WTC11 (cell line): ENCODE measurements around the gene ASB8. TPM values are rescaled to one million over a fixed set of nuclear protein-coding genes. Genes with fewer than 3 reads are reported as not detected.

Source experiments
- ATAC-seq: fragments of 200-7000 bp; cut with Tn5 transposase; 2 replicates; pipeline ENCODE4 v1.10.0; 2021; ENCODE audit warnings: mild to moderate bottlenecking, moderate library complexity
- CTCF ChIA-PET: fragments of 300-600 bp; sonication (Branson Sonifier 250); formaldehyde crosslinking; loops from one replicate; lab custom pipeline; 2021; ENCODE audit warnings: antibody characterized with exemption; lab: Charles Lee
- POLR2A ChIA-PET: fragments of 350-600 bp; sonication (Branson Sonifier 250); formaldehyde crosslinking; loops from one replicate; lab custom pipeline; 2021; ENCODE audit warnings: antibody characterized with exemption; lab: Charles Lee
- DNase-seq: peaks from one replicate; pipeline ENCODE4 v3.0.0; 2021; ENCODE audit warnings: low spot score
- H3K27ac Mint-ChIP-seq: 2 replicates; pipeline ENCODE4 v1.8.0; 2021; ENCODE audit warnings: mixed read lengths
- H3K27me3 Mint-ChIP-seq: 2 replicates; pipeline ENCODE4 v1.8.0; 2021; ENCODE audit warnings: low read depth, mild to moderate bottlenecking, moderate library complexity, mixed read lengths
- H3K36me3 Mint-ChIP-seq: 2 replicates; pipeline ENCODE4 v1.8.0; 2021; ENCODE audit warnings: mixed read lengths
- H3K4me1 Mint-ChIP-seq: 2 replicates; pipeline ENCODE4 v1.8.0; 2022; ENCODE audit warnings: mixed read lengths
- H3K4me3 Mint-ChIP-seq: 2 replicates; pipeline ENCODE4 v1.8.0; 2021; ENCODE audit warnings: mild to moderate bottlenecking, moderate library complexity, mixed read lengths
- H3K9me3 Mint-ChIP-seq: 2 replicates; pipeline ENCODE4 v1.8.0; 2021; ENCODE audit warnings: mixed read lengths
- AR ChIP-seq: fragments of 250-450 bp; sonication (Bioruptor Pico); IDR thresholded peaks from 2 replicates; pipeline ENCODE4 v1.9.0; 2021; ENCODE audit warnings: mild to moderate bottlenecking
- CBFB ChIP-seq: sonication (generic); formaldehyde crosslinking; IDR thresholded peaks from 2 replicates; pipeline ENCODE4 v1.8.1; 2022; ENCODE audit warnings: mild to moderate bottlenecking, low read depth, missing genetic modification reagents
- MAX ChIP-seq: sonication (generic); formaldehyde crosslinking; IDR thresholded peaks from 2 replicates; pipeline ENCODE4 v1.8.0; 2022; ENCODE audit warnings: mild to moderate bottlenecking, missing genetic modification reagents
- OVOL2 ChIP-seq: fragments of 250-450 bp; sonication (Bioruptor Pico); IDR thresholded peaks from 2 replicates; pipeline ENCODE4 v1.9.0; 2021; ENCODE audit warnings: mild to moderate bottlenecking, borderline replicate concordance
- TEAD4 ChIP-seq: sonication (generic); formaldehyde crosslinking; IDR thresholded peaks from 2 replicates; pipeline ENCODE4 v1.8.0; 2022; ENCODE audit warnings: mild to moderate bottlenecking, missing genetic modification reagents
- microRNA-seq: library from miRNA; unstranded; fragments of <30 nt; microRNA quantifications from one replicate; pipeline ENCODE4 v1.2.0, GENCODE V29; 2022; ENCODE audit warnings: borderline number of aligned reads
- total RNA-seq: library from RNA; stranded (reverse); gene quantifications from 3 replicates; pipeline ENCODE4 v1.2.3, GENCODE V29; 2021

The ASB8 gene
- total RNA-seq, 1 experiment from 2014 or later: 7.4 TPM

DNA sequence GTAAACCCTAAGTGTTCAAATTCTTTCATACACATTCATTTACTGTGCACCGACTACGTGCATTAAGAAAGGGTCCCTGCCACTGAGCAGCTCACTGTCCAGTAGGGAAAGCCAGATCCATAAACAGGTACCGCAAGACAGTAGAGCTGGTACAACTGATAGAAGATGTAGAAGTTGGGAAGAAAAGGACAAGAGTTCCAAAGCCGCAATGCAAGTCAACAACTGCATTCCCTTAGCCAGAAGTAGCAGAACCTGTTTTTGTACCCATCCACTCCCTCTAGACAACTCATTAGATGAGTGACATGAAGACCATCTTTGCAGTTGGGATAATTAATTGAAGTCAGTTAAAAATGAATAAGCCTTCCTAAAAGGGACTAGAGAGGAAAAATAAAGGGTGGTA, 52.8 kb downstream of the ASB8 start:
- Mint-ChIP-seq H3K27ac (no peak overlapping the region), H3K36me3 (no peaks in the 10 kb centered on the region), H3K4me1 (peaks cover 16% of the 10 kb centered on the region)
- ATAC-seq: no peak
- POLR2A ChIA-PET: interaction anchor here (3.2 kb wide), 1 partner anchor 15 kb away, joined by 16 read pairs; the partner anchor contains the start of gene PFKM
- TF ChIP-seq TEAD4 (no peak), AR (CRISPR knock-in tag) (no peak), CBFB (CRISPR knock-in tag) (no peak), MAX (CRISPR knock-in tag) (no peak), OVOL2 (CRISPR knock-in tag) (no peak)
- TF ChIP-seq, all 79 proteins: peak for 0
- Mint-ChIP-seq H3K27me3 (peaks cover 14% of the 10 kb centered on the region), H3K4me3 (peak overlapping the region; percentile 93), H3K9me3 (no peaks in the 10 kb centered on the region)
- CTCF ChIA-PET: interaction anchor here (1.4 to 1.9 kb wide), 2 partner anchors 39 to 200 kb away, joined by 4 to 7 read pairs; partner anchors contain the start of gene VDR
- DNase-seq: no peak

Small RNA genes lying within 50 kb of the gene (microRNA-seq; reads per million reads assigned to microRNA genes)
- 5.2 reads per million, percentile 14 among the genes with 10 or more reads in this experiment for gene MIR6505

Other genes starting within 250 kb of the ASB8 start
- 48.3 to 50.8 TPM (median 49.1 TPM) in 3 replicates for gene TMEM106C, start 193.9 kb downstream of the ASB8 start, total RNA-seq
- gene COL2A1, start 153.0 kb downstream of the ASB8 start, total RNA-seq: 18.2 to 24.3 TPM (median 20.9 TPM) in 3 replicates
- 20.4 to 23.3 TPM (median 21.3 TPM) in 3 replicates for gene SENP1, start 51.4 kb downstream of the ASB8 start, total RNA-seq
- 99.3 to 109 TPM (median 108 TPM) in 3 replicates for gene PFKM, start 38.2 kb downstream of the ASB8 start, total RNA-seq
- 1.4 to 1.6 TPM (median 1.5 TPM) in 3 replicates for gene CCDC184, start 26.1 kb upstream of the ASB8 start, total RNA-seq
- not detected in 3 replicates for gene OR10AD1, start 45.8 kb upstream of the ASB8 start, total RNA-seq
- 6.9 to 8.3 TPM (median 7.8 TPM) in 3 replicates for gene ZNF641, start 193.4 kb upstream of the ASB8 start, total RNA-seq